GM18498 (cell line): ENCODE measurements around the gene C1orf115.
"Not testable (repeated sequence)": the region's sequence is repeated elsewhere in the genome, so short reads cannot be mapped to it uniquely, and the experiment has no call there.

ENCODE experiments used
- ATAC-seq: cut with Tn5 transposase; IDR thresholded peaks from one replicate; pipeline ENCODE4 v1.9.1; 2021; ENCODE audit warnings: mild to moderate bottlenecking, moderate library complexity; ENCODE audit not compliant: unreplicated experiment

The C1orf115 gene

DNA sequence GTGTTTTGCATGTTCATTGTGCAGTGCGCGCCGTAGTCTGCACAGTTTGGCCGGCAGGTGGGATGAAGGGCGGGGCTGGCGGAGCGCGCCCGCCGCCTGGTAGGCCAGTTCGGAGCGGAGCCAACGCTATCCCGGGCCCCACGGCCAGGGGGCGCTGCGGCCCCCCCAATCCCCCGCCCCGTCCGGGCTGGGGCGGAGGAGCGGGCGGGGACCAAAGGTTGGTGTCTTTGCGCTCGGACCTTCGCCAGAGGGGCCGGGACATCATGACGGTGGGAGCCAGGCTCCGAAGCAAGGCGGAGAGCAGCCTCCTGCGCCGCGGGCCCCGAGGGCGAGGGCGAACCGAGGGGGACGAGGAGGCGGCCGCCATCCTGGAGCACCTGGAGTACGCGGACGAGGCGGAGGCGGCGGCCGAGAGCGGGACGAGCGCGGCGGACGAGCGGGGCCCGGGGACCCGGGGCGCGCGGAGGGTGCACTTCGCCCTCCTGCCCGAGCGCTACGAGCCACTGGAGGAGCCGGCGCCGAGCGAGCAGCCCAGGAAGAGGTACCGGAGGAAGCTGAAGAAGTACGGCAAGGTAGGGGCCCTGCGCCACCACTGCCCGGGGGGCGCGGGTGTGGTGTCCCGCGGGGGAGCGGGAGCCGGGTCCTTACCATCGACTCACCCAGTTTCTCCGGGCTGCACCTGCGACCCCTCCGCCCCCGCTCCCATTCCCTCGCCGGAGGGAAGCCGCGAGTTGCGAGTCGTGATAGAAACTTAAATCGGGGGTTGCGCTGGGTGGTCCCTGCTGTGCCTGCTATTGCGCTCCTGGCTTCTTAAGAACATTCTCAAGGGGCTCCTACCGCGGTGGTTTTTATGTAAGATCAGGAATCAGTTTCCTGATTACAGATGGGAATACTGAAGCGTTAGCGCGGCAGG lies at the start of gene C1orf115:
C1orf115 (plus strand) TSS at position 224 of the 913 bp plus-strand sequence; CDS start at position 264, 40 bp downstream.
- ATAC-seq, result peak; percentile 98

DNA sequence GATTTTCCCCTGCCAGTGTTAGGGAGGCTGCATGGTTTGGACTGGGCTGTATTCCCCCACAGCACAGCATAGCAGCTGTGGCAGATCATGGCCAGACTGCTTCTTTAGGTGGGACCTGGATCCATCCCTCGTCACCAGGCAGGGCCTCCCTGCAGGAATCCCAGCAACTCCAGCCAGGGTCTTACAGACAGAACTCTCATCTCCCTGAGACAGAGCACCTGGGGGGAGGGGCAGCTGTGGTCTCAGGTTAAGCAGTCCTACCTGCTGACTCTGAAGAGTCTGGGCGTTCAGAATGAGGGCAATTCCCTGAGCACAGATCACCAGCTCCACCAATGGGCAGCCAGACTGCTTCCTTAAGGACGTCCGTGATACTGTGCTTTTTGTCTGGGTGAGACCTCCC lies 47.9 kb upstream of the C1orf115 start:
- ATAC-seq, result no peak

- ATAC-seq, result no peak
These were observed 37.2 kb upstream of the C1orf115 start for GRCh38 chr1:220652995-220653394.

GRCh38 chr1:220655509-220655908 lies 34.7 kb upstream of the C1orf115 start:
- peak; percentile 98 for ATAC-seq

- peak; percentile 35 for ATAC-seq
These were observed 34.0 kb upstream of the C1orf115 start for GRCh38 chr1:220655961-220656740.

GRCh38 chr1:220666349-220666748 lies 23.8 kb upstream of the C1orf115 start:
- no peak for ATAC-seq

DNA sequence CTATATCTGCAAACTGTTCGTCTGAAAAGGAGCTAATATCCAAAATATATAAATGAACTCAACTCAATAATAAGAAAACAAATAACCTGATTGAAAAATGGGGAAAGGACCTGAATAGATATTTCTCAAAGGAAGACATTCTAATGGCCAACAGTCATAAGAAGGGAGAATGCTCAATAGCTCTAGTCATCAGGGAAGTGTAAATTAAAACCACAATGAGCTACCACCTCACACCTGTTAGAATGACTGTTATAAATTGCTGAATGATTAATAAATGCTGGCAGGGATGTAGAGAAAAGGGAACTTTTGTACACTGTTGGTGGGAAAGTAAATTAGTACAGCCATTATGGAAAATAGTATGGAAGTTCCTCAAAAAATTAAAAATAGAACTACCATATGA lies 21.2 kb upstream of the C1orf115 start:
- no peak for ATAC-seq

- no peak for ATAC-seq
These were observed 19.8 kb upstream of the C1orf115 start for GRCh38 chr1:220670365-220670764.

- no peak for ATAC-seq
These were observed 16.2 kb upstream of the C1orf115 start for GRCh38 chr1:220673921-220674320.

DNA sequence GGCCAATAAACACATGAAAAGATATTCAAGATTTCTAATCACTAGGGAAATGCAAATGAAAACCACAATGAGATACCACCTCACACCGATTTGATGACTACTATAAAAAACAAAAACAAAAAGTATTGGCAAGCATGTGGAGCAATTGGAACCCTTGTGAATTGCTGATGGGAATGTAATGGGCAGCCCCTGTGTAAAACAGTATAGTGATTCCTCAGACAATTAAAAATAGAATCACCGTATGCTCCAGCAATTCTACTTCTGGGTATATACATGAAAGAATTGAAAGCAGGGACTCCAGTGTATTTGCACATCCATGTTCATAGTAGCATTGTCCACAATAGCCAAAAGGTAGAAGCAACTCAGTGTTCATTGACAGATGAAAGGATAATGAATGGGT lies 12.9 kb upstream of the C1orf115 start:
- no peak for ATAC-seq

DNA sequence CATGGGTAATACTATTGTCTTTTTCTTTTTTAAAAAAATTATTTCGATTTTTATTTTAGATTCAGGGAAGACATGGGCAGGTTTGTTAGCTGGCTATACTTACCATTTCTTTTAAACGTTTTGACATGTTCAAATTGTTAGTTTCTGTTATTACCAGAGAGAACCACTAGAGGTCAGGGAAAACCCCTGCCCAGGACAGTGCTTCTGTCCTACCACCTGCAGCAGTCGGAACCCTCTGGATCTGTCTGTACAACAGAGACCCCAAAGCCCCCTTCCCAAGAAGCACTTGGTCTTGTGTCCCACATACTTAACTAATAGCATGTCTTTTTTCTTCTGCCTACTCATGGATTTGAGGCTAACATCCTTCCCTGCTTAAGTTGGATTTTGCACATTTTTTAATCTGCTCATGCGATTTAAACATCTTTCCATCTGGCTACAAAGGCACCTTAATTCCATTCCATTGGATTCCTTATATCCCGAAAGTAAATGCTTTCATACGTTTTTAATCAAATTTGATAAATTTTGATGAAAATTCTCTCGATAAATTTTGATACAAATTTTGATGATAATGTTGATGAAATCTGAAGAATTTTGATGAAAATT lies 10.0 kb upstream of the C1orf115 start:
- ATAC-seq, result peak; percentile 93

- ATAC-seq, result no peak
These were observed 8.8 kb upstream of the C1orf115 start for GRCh38 chr1:220681220-220681880.

DNA sequence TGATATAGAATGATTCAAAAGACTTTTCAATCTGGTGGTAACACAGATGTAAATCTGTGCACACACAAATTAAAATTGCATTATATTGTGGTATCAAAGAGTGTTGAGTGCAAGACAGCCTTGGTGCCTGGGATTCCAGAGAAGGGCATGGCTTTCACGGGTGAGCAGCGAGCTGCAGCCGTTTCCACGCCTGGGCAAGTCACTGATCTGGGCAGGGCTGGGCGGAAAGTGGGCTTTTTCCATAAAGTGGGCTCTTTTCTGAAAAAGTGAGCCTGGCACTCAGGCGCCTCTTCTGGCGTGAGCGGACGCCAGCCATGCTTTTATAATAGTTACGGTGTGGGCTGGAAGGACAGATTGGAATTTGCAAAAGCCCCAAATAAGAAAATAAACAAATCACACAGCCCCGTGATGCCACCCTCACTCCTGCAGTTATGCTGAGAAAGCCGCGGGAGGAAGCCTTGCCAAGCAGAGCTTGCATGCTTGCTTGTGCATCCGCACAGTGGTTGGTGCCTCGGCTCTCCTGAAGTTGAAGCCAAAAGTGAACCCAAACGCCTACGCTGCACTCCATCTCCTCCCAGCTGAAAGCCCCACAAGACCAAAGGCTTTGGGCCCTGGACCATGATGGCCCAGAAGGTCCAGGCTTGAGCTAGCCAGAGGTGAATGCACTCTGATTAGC lies 7.1 kb upstream of the C1orf115 start:
- ATAC-seq, result no peak

DNA sequence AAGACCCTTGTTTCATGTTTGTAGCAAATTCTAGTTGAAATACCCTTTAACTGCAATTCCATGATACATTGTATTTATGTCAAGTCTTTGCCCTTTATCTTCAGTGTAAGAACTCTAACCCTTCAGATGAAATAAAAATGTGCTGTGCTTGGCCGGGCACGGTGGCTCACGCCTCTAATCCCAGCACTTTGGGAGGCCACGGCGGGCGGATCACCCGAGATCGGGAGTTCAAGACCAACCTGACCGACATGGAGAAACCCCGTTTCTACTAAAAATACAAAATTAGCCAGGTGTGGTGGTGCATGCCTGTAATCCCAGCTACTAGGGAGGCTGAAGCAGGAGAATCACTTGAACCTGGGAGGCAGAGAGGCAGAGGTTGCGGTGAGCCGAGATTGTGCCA lies 6.4 kb upstream of the C1orf115 start:
- ATAC-seq, result not testable (repeated sequence)

- ATAC-seq, result no peak
These were observed 5.3 kb upstream of the C1orf115 start for GRCh38 chr1:220684890-220685289.

DNA sequence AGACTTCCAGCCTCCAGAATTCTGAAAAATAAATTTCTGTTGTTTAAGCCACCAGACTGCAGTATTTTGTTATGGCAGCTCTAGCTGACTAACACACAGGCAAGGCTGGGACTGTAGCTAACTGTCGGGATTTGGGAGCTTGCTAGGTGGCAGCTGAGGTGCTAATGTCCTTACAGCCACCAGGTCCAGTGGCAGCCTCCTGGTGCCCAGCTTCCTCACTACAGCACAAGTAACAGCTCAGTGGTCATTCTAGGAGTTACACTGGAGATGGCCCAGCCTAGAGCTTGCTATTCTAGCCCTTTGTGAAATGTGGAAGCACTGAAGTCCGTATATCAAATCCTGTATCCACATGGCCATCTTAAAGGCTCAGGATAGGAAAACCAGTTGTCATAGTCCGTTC lies 4.3 kb upstream of the C1orf115 start:
- ATAC-seq, result no peak

- no peak for ATAC-seq
These were observed 2.4 kb upstream of the C1orf115 start for GRCh38 chr1:220687809-220688208.

GRCh38 chr1:220689666-220690065 lies 497 bp upstream of the C1orf115 start:
- ATAC-seq, result no peak

- no peak for ATAC-seq
These were observed 1.0 kb downstream of the C1orf115 start for GRCh38 chr1:220691053-220691684.
